ENCODE measurements around the gene CSPG4.
A peak's percentile ranks its signal among the peaks of the same experiment; 100 is the strongest.
"Not testable (repeated sequence)": the region's sequence is repeated elsewhere in the genome, so short reads cannot be mapped to it uniquely, and the experiment has no call there.

Gene CSPG4

GRCh38 chr15:75720297-75720696 is 7.6 kb upstream of the CSPG4 start:
- TF ChIP-seq TCF4 (CRISPR knock-in tag; IDR thresholded peaks at IDR 0.05; ENCODE audit: borderline replicate concordance) (no peak), ISL1 (CRISPR knock-in tag; IDR thresholded peaks at IDR 0.05) (no peak), TOX (CRISPR knock-in tag; IDR thresholded peaks at IDR 0.05; ENCODE audit: borderline replicate concordance) (no peak), ZNF70 (CRISPR knock-in tag; IDR thresholded peaks at IDR 0.05) (no peak), RARB (CRISPR knock-in tag; IDR thresholded peaks at IDR 0.05) (no peak), PATZ1 (CRISPR knock-in tag; IDR thresholded peaks at IDR 0.05; ENCODE audit: borderline replicate concordance) (no peak), POU6F1 (CRISPR knock-in tag; IDR thresholded peaks at IDR 0.05; ENCODE audit: borderline replicate concordance, low read depth) (no peak), ZFP30 (CRISPR knock-in tag; IDR thresholded peaks at IDR 0.05) (no peak), CREB5 (CRISPR knock-in tag; IDR thresholded peaks at IDR 0.05; ENCODE audit: low read depth) (no peak), ZC3H10 (CRISPR knock-in tag; IDR thresholded peaks at IDR 0.05) (no peak), ZNF8 (CRISPR knock-in tag; IDR thresholded peaks at IDR 0.05) (no peak), PPARA (CRISPR knock-in tag; IDR thresholded peaks at IDR 0.05; ENCODE audit: borderline replicate concordance) (no peak), ARNTL (CRISPR knock-in tag; IDR thresholded peaks at IDR 0.05; ENCODE audit: borderline replicate concordance, low read depth) (no peak), CSRNP3 (CRISPR knock-in tag; IDR thresholded peaks at IDR 0.05) (no peak), SNAI2 (CRISPR knock-in tag; IDR thresholded peaks at IDR 0.05) (no peak)
- no peak for ATAC-seq

- ATAC-seq: peak; percentile 82
- TF ChIP-seq ISL1 (CRISPR knock-in tag; IDR thresholded peaks at IDR 0.05): peak; percentile 34; the same call in 1 of the 2 replicates
- TF ChIP-seq ZNF70 (CRISPR knock-in tag; IDR thresholded peaks at IDR 0.05): no peak
- TF ChIP-seq ZFP3 (CRISPR knock-in tag; IDR thresholded peaks at IDR 0.05): 0 out of 2 replicates have a peak, but pooled peaks have one; percentile 59
- TF ChIP-seq SNAI2 (CRISPR knock-in tag; IDR thresholded peaks at IDR 0.05): no peak
Measured at GRCh38 chr15:75718328-75718727, 5.7 kb upstream of the CSPG4 start.

GRCh38 chr15:75717001-75717400 is 4.4 kb upstream of the CSPG4 start:
- ATAC-seq: not testable (repeated sequence)

- not testable (repeated sequence) for ATAC-seq
Measured at GRCh38 chr15:75716249-75716950, 3.8 kb upstream of the CSPG4 start.

- ATAC-seq: not testable (repeated sequence)
Measured at GRCh38 chr15:75715312-75715832, 2.7 kb upstream of the CSPG4 start.

- ATAC-seq: no peak
- TF ChIP-seq GLIS3 (CRISPR knock-in tag; IDR thresholded peaks at IDR 0.05): no peak
- no peak for TF ChIP-seq CREB5 (CRISPR knock-in tag; IDR thresholded peaks at IDR 0.05; ENCODE audit: low read depth)
- no peak for TF ChIP-seq SNAI2 (CRISPR knock-in tag; IDR thresholded peaks at IDR 0.05)
- no peak for TF ChIP-seq RARB (CRISPR knock-in tag; IDR thresholded peaks at IDR 0.05)
- TF ChIP-seq ZNF8 (CRISPR knock-in tag; IDR thresholded peaks at IDR 0.05): no peak
- TF ChIP-seq TCF4 (CRISPR knock-in tag; IDR thresholded peaks at IDR 0.05; ENCODE audit: borderline replicate concordance): no peak
- no peak for TF ChIP-seq TSHZ2 (CRISPR knock-in tag; IDR thresholded peaks at IDR 0.05)
- no peak for TF ChIP-seq PPARA (CRISPR knock-in tag; IDR thresholded peaks at IDR 0.05; ENCODE audit: borderline replicate concordance)
- TF ChIP-seq ZC3H10 (CRISPR knock-in tag; IDR thresholded peaks at IDR 0.05): no peak
- no peak for TF ChIP-seq ARNTL (CRISPR knock-in tag; IDR thresholded peaks at IDR 0.05; ENCODE audit: borderline replicate concordance, low read depth)
Measured at GRCh38 chr15:75714195-75714594, 1.5 kb upstream of the CSPG4 start.
